HepG2 (cell line): Measurements from ENCODE around the gene PRKN. TPM values are rescaled to one million over a fixed set of nuclear protein-coding genes. Genes with fewer than 3 reads are reported as not detected.

Experiments used
- ATAC-seq: fragments of 200-7000 bp; cut with Tn5 transposase; 3 replicates; pipeline ENCODE4 v1.9.1; 2020; ENCODE audit warnings: mild to moderate bottlenecking, moderate library complexity
- BruUV-seq: library from RNA; stranded (reverse); fragments of 400-500 nt; replicated peaks from 2 replicates; lab custom pipeline; 2021; lab: Mats Ljungman, UMichigan
- CTCF ChIA-PET: fragments of 300-600 bp; formaldehyde crosslinking; extraction: SDS; loops from one replicate; lab custom pipeline; 2021; ENCODE audit warnings: low total read pairs, inconsistent platforms, low intra/inter-chr PET ratio; lab: Yijun Ruan, JAX
- POLR2A ChIA-PET: fragments of 350-600 bp; sonication (Branson Sonifier 250); formaldehyde crosslinking; loops from one replicate; lab custom pipeline; 2020; ENCODE audit warnings: antibody characterized with exemption, inconsistent platforms; lab: Yijun Ruan, JAX
- DNase-seq: peaks from one replicate; pipeline ENCODE4 v3.0.0-alpha.2; 2015; ENCODE audit warnings: low spot score
- FAIRE-seq: peaks from 3 replicates; lab custom pipeline; 2011; peaks lifted over from hg19 to GRCh38; lab: Jason Lieb, UNC
- H2AFZ ChIP-seq: one replicate; pipeline ENCODE4 v1.6.1; 2011; ENCODE audit warnings: low read length, inconsistent platforms
- H3K27ac ChIP-seq: fragments of 300-600 bp; 3 replicates; pipeline ENCODE4 v1.8.0; 2011; ENCODE audit warnings: mixed run types, mild to moderate bottlenecking, mixed read lengths, low read length, inconsistent platforms; ENCODE audit not compliant: insufficient read depth; ENCODE audit errors: extremely low read length
- H3K27me3 ChIP-seq, 2 experiments: fragments of 200-600 bp in 1 of 2; 2 replicates in 1 of 2; 3 replicates in 1 of 2; pipeline versions ENCODE4 v1.6.0 to v1.8.0; 2011; ENCODE audit warnings: low read length in 2 of 2, mild to moderate bottlenecking in 2 of 2, moderate library complexity in 2 of 2, inconsistent platforms in 1 of 2; ENCODE audit not compliant: insufficient read depth in 2 of 2, control insufficient read depth in 1 of 2
- H3K36me3 ChIP-seq, 2 experiments: fragments of 200-600 bp in 1 of 2; replicated peaks in 1 of 2; 2 replicates in 1 of 2; 3 replicates in 1 of 2; pipeline versions ENCODE4 v1.5.1 to v1.8.0; 2011; ENCODE audit warnings: low read length in 2 of 2, inconsistent platforms in 1 of 2; ENCODE audit not compliant: insufficient read depth in 2 of 2, control insufficient read depth in 1 of 2
- H3K4me1 ChIP-seq: 2 replicates; pipeline ENCODE4 v1.5.1; 2012; ENCODE audit warnings: low read length, inconsistent platforms; ENCODE audit not compliant: insufficient read depth
- H3K4me2 ChIP-seq: 2 replicates; pipeline ENCODE4 v1.6.0; 2011; ENCODE audit warnings: low read depth, low read length, inconsistent platforms
- H3K4me3 ChIP-seq, 3 experiments: fragments of 200-600 bp in 1 of 3; sonication (generic), shearing (Covaris generic) in 1 of 3; replicated peaks in 1 of 3; 2 replicates each; pipeline ENCODE4 v1.5.1; 2011 to 2016; ENCODE audit warnings: low read length in 3 of 3, inconsistent platforms in 2 of 3, low read depth in 2 of 3, mild to moderate bottlenecking in 2 of 3, control low read depth in 1 of 3, mixed read lengths in 1 of 3; ENCODE audit not compliant: insufficient read depth in 1 of 3
- H3K79me2 ChIP-seq: one replicate; pipeline ENCODE4 v1.6.1; 2011; ENCODE audit warnings: low read length, inconsistent platforms; ENCODE audit not compliant: insufficient read depth
- H3K9ac ChIP-seq: 2 replicates; pipeline ENCODE4 v1.6.0; 2011; ENCODE audit warnings: mild to moderate bottlenecking, low read depth, low read length, inconsistent platforms; ENCODE audit not compliant: insufficient read depth
- H3K9me3 ChIP-seq: 2 replicates; pipeline ENCODE4 v1.5.1; 2012; ENCODE audit warnings: mild to moderate bottlenecking, low read length
- H4K20me1 ChIP-seq: 2 replicates; pipeline ENCODE4 v1.6.0; 2011; ENCODE audit warnings: inconsistent platforms, mild to moderate bottlenecking, low read length, moderate library complexity; ENCODE audit not compliant: insufficient read depth
- KDM1A ChIP-seq: IDR thresholded peaks from 2 replicates; pipeline ENCODE4 v1.6.1; 2016; ENCODE audit warnings: missing compliant biosample characterization
- RAD21 ChIP-seq: fragments of 450-650 bp; formaldehyde crosslinking; IDR thresholded peaks from 2 replicates; pipeline ENCODE4 v1.5.0; 2020; ENCODE audit warnings: mild to moderate bottlenecking
- SALL2 ChIP-seq: sonication (generic); formaldehyde crosslinking; IDR thresholded peaks from 2 replicates; pipeline ENCODE4 v1.8.1; 2023; ENCODE audit warnings: mild to moderate bottlenecking, missing genetic modification reagents, inconsistent platforms
- SRSF4 ChIP-seq: fragments of 200-400 bp; formaldehyde crosslinking; IDR thresholded peaks from one replicate; pipeline ENCODE4 v1.6.1; 2018; ENCODE audit warnings: mild to moderate bottlenecking, low read depth, low read length, moderate library complexity; ENCODE audit not compliant: poor library complexity, severe bottlenecking
- TRIM24 ChIP-seq: sonication (generic); formaldehyde crosslinking; IDR thresholded peaks from 2 replicates; pipeline ENCODE4 v1.8.0; 2022; ENCODE audit warnings: mild to moderate bottlenecking, missing genetic modification reagents
- ZFP90 ChIP-seq: sonication (generic); formaldehyde crosslinking; IDR thresholded peaks from 2 replicates; pipeline ENCODE4 v1.8.0; 2022; ENCODE audit warnings: missing genetic modification reagents, mild to moderate bottlenecking, inconsistent platforms, borderline replicate concordance
- WGBS: methylation state at CpG from one replicate; pipeline ENCODE4 v1.1.6; 2017; ENCODE audit warnings: low lambda C conversion rate; 5-methylcytosine and 5-hydroxymethylcytosine counted together
- in situ Hi-C: cut with HindIII; loops from 2 replicates; pipeline ENCODE4 v1.10.0; 2017; ENCODE audit warnings: low pct_unique_long_range_greater_than_20kb; ENCODE audit not compliant: extremely low pct_ligation_motif_present
- intact Hi-C: fragments of 100-400 bp; cut with micrococcal nuclease; formaldehyde crosslinking; loops from one replicate; pipeline ENCODE4 v1.10.0; 2022; ENCODE audit not compliant: unreplicated experiment
- polyA plus RNA-seq, 8 experiments: library from polyadenylated mRNA; depleted of rRNA in 3 of 8; stranded (reverse) in 7 of 8; unstranded in 1 of 8; fragments of >200 nt; fragmentation: Illumina TruSeq in 4 of 8; extraction: Trizol in 4 of 8; gene quantifications; 2 replicates each; pipeline versions ENCODE4 v1.2.1 to v1.2.3, GENCODE V29; 2011 to 2016; ENCODE audit warnings: low read depth in 4 of 8, missing spikeins in 1 of 8, mixed read lengths in 1 of 8; ENCODE audit not compliant: insufficient read depth in 1 of 8
- total RNA-seq, 5 experiments: library from RNA; depleted of rRNA; stranded (reverse); fragments of >200 nt; fragmentation: Illumina TruSeq; extraction: Trizol; gene quantifications; 2 replicates each; pipeline ENCODE4 v1.2.3, GENCODE V29; 2016; ENCODE audit warnings: low read depth in 1 of 5
- TF ChIP-seq, protein P1 (sequence below): sonication (generic); formaldehyde crosslinking; IDR thresholded peaks from 2 replicates; pipeline ENCODE4 v1.5.1; 2020; ENCODE audit warnings: mild to moderate bottlenecking, missing genetic modification reagents, moderate library complexity
- TF ChIP-seq, protein P2 (sequence below): IDR thresholded peaks from 2 replicates; pipeline ENCODE4 v1.6.1; 2016; ENCODE audit warnings: low read depth, control low read depth

Gene PRKN
- total and polyA plus RNA-seq, 2 of the 13 experiments (the other 11 are each of a cell fraction or from before 2014, with no cell fraction given) = 0.31 to 0.44 TPM

DNA sequence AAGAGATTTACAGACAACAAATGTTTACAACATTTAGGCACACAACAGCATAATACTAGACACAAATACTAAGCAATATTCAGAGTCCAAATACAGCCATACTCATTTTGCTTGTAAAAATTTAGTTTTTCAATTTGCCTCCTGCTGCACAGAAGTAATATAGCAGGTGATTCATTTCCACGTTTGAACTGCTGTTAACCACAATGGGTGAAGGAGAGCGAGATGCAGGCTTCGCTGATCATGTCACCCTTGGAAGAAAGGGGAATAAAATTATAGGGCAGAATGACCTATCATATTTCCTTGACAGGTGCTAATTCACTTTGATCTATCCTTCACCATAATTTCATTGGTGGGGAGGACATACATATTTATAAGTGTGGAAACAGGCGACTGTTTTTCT lies 809.9 kb downstream of the PRKN start:
- intact Hi-C loops = no loop called here
- Histone ChIP-seq H3K27me3 (no peaks in the 10 kb centered on the region), H2AFZ (no peak overlapping the region), H3K36me3 (no peaks in the 10 kb centered on the region), H3K9me3 (no peaks in the 10 kb centered on the region), H4K20me1 (no peaks in the 10 kb centered on the region), H3K79me2 (no peaks in the 10 kb centered on the region), H3K27ac (no peak overlapping the region), H3K4me2 (no peak overlapping the region), H3K4me1 (no peaks in the 10 kb centered on the region), H3K4me3 (no peak overlapping the region), H3K9ac (no peak overlapping the region)
- TF ChIP-seq, protein P1, sequence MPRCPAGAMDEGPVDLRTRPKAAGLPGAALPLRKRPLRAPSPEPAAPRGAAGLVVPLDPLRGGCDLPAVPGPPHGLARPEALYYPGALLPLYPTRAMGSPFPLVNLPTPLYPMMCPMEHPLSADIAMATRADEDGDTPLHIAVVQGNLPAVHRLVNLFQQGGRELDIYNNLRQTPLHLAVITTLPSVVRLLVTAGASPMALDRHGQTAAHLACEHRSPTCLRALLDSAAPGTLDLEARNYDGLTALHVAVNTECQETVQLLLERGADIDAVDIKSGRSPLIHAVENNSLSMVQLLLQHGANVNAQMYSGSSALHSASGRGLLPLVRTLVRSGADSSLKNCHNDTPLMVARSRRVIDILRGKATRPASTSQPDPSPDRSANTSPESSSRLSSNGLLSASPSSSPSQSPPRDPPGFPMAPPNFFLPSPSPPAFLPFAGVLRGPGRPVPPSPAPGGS (CRISPR knock-in tag) = no peak
- TF ChIP-seq KDM1A (CRISPR knock-in tag) (no peak), SRSF4 (no peak), ZFP90 (no peak), RAD21 (no peak), SALL2 (CRISPR knock-in tag) (no peak)
- ATAC-seq (no peak), FAIRE-seq (no peak), DNase-seq (no peak)
- BruUV-seq = no TSS peak
- CTCF ChIA-PET = no interaction called here
- 40% methylated on average over 4 of the region's 4 CpGs for WGBS
- in situ Hi-C loops = no loop called here
- POLR2A ChIA-PET = no interaction called here

DNA sequence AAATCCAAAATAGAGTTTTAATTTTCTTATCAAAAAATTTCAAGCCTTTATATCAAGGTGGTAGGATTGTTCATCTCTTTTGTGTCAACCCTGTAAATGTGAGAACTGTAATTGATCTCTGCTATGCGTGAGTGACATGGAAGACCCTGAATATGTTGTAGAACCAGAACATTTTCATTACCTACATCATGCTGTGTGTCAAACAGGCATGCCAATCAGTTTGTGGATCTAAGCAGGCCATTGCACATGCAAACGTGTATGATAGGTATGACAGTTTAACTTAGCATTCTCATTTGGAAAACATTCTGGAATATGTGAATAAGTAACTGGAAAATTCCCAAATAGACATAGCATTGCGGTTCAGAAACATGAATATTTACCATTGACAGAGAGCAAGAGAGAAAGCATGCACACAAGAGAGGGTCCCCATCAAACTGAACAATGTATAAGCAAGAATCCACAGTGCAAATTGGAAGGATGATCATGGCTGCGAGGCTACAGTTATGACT lies 812.1 kb downstream of the PRKN start:
- H3K36me3 ChIP-seq = no peaks in the 10 kb centered on the region
- no peaks in the 10 kb centered on the region for H3K9me3 ChIP-seq
- no peaks in the 10 kb centered on the region for H4K20me1 ChIP-seq
- in situ Hi-C loops = no loop called here
- no peaks in the 10 kb centered on the region for H3K4me1 ChIP-seq
- DNase-seq = no peak
- no peak overlapping the region for H3K27ac ChIP-seq
- no peak for TF ChIP-seq TRIM24 (CRISPR knock-in tag)
- TF ChIP-seq, protein P2, sequence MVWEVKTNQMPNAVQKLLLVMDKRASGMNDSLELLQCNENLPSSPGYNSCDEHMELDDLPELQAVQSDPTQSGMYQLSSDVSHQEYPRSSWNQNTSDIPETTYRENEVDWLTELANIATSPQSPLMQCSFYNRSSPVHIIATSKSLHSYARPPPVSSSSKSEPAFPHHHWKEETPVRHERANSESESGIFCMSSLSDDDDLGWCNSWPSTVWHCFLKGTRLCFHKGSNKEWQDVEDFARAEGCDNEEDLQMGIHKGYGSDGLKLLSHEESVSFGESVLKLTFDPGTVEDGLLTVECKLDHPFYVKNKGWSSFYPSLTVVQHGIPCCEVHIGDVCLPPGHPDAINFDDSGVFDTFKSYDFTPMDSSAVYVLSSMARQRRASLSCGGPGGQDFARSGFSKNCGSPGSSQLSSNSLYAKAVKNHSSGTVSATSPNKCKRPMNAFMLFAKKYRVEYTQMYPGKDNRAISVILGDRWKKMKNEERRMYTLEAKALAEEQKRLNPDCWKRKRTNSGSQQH (CRISPR knock-in tag) = no peak
- TF ChIP-seq, all 625 proteins: peak for 0
- Histone ChIP-seq H3K9ac (no peak overlapping the region), H2AFZ (no peak overlapping the region), H3K27me3 (no peaks in the 10 kb centered on the region), H3K4me3 (no peak overlapping the region), H3K4me2 (no peak overlapping the region), H3K79me2 (no peaks in the 10 kb centered on the region)
- FAIRE-seq (no peak), ATAC-seq (no peak)
- WGBS = 11% methylated on average over 4 of the region's 4 CpGs
- POLR2A ChIA-PET = no interaction called here
- intact Hi-C loops = no loop called here
- CTCF ChIA-PET = no interaction called here
- no TSS peak for BruUV-seq
